SKM-1 treated with dmso at 0.1 percent for 144 hours (cell line): Measurements from ENCODE around the gene MRE11.
"Not testable (repeated sequence)": the region's sequence is repeated elsewhere in the genome, so short reads cannot be mapped to it uniquely, and the experiment has no call there.

Source experiments
- DNase-seq: peaks from one replicate; lab custom pipeline; 2025; ENCODE audit not compliant: unreplicated experiment; lab: John Stamatoyannopoulos, UW

The MRE11 gene

DNA sequence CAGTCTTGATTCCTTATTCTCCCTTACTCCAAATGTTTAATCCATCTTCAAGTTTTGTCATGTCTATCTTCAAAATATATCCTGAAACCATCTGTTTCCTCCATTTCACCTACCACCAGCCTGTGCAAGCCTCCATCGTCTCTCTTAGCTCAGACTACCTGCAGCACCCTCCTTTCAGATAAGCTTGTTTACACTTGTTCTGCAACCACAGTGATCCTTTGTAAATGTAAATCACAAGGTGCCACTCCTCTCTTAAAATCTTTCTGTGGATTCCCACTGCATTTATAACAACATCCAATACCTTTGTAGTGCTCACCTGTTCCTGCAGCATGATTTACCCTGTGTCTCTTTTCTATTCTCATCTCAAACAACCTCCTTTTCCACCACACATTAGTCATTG is 60.6 kb downstream of the MRE11 start:
- no peak for DNase-seq

DNA sequence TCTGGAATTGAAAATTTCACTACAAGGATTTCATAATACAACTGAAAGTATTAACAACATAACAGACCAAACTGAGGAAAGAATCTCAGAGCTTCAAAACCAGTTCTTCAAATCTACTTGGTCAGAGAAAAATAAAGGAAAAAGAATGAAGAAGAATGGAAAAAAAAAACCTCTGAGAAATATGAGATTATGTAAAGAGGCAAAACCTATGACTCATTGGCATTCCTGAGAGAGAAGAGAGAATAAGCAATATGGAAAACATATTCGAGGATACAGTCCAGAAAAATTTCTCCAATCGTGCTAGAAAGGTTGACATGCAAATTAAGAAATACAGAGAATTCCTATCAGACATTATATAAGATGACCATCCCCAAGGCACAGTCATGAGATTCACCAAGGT is 69.0 kb downstream of the MRE11 start:
- no peak for DNase-seq

GRCh38 chr11:94424011-94424410 is 69.6 kb downstream of the MRE11 start:
- DNase-seq: no peak

GRCh38 chr11:94423507-94423906 is 70.1 kb downstream of the MRE11 start:
- DNase-seq: no peak

- DNase-seq: no peak
Measured at GRCh38 chr11:94418123-94418765, 75.4 kb downstream of the MRE11 start.

- DNase-seq: peak; percentile 51
Measured at GRCh38 chr11:94417386-94417987, 76.2 kb downstream of the MRE11 start.

DNA sequence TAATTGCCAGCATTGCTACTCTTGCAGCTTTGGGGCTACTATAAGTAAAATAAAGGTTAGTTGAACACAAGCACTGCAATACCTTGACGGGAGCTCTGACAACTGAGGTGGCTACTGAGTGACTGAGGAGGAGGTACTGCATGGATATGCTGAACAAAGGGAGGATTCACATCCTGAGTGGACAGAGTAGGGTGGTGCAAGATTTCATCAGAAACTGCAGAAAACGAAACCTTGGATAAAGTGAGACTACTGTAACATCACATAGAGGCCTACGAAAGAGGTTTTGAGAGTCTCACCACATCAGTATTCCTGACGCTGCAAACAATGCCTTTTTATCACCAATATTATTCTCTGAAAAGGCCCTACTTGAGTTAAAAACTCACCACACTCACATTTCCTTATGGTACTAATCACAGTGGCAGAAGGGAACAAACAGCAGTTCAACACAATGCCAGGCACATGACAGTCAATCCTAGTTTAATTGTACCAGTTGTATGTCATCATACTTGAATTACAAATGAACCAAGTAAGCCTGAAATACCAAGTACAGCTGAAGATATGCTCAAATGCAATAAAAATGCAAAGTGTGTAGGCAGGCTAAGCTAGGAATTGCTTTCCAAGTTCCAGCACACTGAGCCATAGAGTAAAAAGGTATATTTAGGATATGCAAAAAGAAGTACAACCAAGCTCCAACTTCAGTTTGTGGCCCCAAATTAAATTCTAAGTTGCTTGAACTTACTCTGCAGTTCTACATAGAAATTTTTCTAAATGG is 88.4 kb downstream of the MRE11 start:
- no peak for DNase-seq

DNA sequence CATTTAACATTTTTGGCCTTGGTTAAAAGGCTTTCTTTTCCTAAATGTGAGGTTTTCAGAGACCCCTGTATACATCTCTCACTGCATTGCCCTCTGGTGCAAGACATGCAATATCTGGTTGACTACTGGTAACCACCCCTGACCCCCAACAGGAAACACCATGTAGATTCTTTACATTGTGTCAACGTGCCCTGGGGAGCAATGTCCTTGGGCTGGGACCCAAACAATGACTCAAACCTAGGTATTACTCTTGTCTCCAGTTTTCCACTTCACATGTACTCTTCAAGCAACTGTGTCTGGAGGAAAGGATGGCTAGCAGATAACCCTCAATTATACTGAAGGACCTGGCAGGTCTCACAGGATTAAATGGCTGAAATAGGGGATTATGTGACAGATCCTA is 91.3 kb downstream of the MRE11 start:
- no peak for DNase-seq

DNA sequence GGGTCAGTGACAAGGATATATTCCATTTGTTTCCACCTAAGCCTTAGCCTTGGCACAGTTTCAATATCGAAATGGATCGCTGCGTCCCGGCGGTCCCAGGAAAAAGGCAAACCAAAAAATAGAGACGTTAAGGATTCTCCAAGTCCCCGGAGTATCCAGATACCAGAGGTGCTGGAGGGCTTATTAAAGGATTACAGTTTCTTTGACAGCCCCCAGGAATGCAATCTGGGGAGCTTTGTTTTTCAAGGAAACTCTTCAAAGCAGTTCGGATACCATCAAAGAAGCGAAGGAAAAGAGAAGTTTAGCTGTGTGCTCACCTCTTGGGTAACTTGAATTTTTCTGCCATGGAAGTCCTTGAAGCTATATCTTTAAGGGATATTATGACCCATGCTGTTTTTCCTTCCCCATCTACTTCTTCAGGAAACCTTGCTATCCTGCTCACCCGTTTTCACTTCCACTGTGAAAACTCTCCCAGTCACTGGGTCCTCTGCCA is 91.8 kb downstream of the MRE11 start:
- no peak for DNase-seq

DNA sequence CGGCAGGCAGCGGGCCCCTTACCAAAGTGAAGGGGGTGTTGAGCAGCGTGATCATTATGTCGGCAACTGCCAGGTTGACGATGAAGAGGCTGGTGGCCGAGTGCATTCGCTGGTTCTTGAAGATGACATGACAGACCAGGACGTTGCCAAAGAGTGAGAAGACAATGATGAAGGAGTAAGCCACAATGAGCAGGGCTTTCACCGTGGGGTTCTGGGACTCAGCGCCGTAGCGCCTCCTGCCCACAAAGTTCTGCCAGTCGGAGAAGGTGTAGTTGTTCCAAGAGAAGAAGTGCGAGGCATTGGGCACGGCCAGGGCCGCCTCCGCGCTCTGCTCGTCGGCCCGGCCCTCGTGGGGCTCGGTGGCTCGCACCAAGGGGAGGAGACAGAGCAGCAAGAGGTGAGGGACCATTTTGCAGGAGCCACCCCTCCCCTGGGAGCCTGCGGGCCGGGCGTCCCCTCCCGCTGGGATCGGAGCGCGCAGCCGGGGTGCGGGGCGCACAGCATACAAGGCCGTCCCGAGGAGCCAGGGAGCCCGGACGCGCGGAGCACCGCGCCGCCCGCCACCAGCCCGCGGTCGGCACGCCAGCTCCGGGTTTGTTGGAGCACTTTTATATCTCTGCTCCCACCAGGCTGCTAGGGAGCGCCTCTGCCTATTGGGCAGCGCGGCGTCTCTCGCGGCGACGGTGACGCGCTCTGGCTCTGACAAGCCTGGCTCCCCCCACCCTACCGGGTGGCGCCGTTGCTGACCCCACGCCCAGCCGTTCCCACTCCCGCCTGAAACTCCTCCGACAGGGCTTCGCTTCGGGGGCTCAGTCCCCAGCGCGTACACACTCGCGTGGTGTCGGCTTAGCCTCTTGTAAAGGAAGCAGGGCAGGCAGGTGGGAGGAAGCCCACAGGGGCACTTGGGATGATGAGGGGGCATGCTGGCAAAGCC is 92.5 kb downstream of the MRE11 start, which contains the start of gene GPR83:
GPR83 (minus strand) TSS at position 581 of the 934 bp plus-strand sequence; CDS start at position 409, 172 bp downstream.
- no peak for DNase-seq

DNA sequence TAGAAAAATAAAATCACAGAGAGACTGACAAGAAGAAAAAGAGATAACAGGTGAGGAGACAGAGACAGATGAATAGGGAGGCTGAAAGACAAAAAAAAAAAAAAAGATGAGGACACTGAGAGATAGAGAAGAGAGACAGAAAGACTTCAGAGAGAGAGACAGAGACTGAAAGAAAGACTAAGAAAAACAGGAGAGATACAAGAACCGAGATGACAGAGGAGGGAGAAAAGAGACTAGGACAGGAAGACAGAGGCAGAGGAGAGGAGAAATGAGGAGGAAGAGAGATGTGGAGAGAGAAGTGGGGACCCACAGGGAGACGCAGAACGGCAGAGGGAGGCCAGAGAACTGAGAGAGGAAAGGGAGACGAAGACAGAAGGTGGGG is 93.2 kb downstream of the MRE11 start:
- DNase-seq: no peak

GRCh38 chr11:94400050-94400449 is 93.6 kb downstream of the MRE11 start:
- DNase-seq: no peak

- no peak for DNase-seq
Measured at GRCh38 chr11:94398101-94398500, 95.5 kb downstream of the MRE11 start.

GRCh38 chr11:94396282-94396681 is 97.4 kb downstream of the MRE11 start:
- DNase-seq: no peak

GRCh38 chr11:94391937-94392336 is 101.7 kb downstream of the MRE11 start:
- not testable (repeated sequence) for DNase-seq

DNA sequence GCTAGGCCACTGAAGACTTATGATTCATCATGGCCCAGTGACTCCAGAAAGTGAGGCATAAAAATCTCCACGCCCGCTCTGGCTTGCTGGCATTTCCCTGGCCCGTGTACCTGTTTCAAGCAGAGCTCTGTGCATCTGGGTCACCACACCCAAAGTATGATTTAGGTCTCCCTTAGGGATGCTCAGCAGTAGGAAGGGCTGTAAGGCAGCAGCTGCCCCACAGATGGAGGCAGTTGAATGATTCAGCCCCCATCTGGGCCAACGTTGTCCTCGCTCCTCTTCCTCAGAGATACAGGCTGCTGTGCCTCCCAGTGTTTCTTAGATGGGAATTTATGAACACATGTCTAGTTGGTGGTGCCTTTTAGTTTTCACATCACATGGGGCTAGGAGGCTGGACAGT is 114.0 kb downstream of the MRE11 start:
- DNase-seq: no peak

DNA sequence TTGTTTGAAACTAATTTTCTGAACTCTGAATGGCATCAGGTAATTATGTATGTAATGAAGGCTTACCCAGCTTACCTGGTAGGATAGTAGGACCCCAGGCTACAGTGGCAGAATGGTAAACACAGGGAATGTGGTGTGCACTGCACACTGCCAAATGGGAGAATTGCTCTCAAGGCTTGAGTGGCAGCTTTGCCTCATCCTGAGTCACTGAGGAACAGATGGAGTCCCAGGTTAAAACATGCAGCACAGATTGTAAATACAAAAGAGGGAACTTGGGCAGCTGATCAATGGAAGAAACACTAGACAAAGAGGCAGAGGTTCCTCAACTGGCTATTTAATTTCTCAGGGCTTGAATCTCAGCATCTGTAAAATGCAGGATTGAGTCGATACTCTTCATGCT is 116.8 kb downstream of the MRE11 start:
- no peak for DNase-seq

- DNase-seq: not testable (repeated sequence)
Measured at GRCh38 chr11:94370576-94370975, 123.1 kb downstream of the MRE11 start.
